NCI-H1436 treated with DMSO at 0.1 percent for 48 hours (cell line): ENCODE measurements around the gene AGBL3.
A peak's percentile ranks its signal among the peaks of the same experiment; 100 is the strongest.

Source experiments
- DNase-seq: peaks from one replicate; lab custom pipeline; 2025; lab: John Stamatoyannopoulos, UW

AGBL3 gene

GRCh38 chr7:134986363-134987251 lies at the start of gene AGBL3:
Gene AGBL3, plus strand, starts transcription at chr7:134986508. Its CDS starts 1,426 bp downstream, at chr7:134987934.
- DNase-seq, result peak; percentile 86

GRCh38 chr7:134936893-134937510 lies 49.3 kb upstream of the AGBL3 start:
- no peak for DNase-seq

- DNase-seq, result no peak
Observed at GRCh38 chr7:134938141-134938540, 48.2 kb upstream of the AGBL3 start.

DNA sequence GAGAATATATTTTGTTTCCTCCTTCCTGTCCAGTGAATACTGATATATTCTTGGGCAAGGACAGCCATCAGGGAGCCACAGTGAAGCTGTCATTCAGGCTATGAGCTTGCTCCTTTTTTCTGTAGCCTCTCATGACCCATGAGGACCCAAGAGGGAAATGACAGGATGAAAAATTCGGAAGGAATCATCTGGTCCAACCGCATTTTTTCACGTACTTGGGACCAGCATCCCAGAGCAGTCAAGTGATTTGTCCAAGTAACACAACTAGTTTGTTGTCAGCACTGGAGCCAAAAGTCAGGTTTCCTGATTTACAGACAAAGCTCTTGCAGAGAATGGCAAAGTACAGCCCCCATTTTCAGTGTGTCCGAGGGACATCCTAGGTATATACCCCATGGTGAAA lies 47.2 kb upstream of the AGBL3 start:
- no peak for DNase-seq

- no peak for DNase-seq
Observed at GRCh38 chr7:134940729-134941128, 45.6 kb upstream of the AGBL3 start.

DNA sequence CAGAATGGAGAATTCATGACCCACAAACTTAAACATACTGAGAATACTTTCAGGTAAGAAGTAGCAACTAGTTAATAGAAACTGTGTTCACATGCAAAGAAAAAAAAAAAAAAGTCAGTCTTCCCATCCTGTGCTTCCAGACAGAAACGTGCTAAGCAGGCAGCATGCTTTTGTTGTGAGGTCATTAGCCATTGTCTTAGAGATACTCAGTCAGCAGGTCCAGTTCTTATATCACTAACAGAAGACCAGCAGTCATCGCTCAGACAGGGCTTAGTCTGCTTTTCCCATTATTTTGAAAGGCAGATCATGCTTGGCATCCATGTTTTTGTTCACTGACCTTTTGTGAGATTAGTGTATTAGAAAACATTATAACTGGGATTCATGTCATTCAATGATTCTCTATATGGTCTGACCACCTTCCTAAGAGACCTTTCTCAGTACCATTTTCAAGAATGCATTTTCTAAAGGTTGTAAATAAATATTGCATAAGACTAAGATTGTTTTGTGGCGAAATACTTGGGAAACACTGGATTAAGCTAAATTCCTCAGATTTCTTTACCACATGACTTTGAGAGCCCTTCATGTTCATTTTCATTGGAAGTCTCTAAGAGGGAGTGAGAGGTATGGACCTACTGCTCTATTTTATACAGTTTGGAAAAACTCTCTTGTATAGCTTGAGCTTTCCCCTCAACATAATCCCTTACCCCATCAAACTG lies 45.0 kb upstream of the AGBL3 start:
- no peak for DNase-seq

GRCh38 chr7:134941952-134942351 lies 44.4 kb upstream of the AGBL3 start:
- no peak for DNase-seq

DNA sequence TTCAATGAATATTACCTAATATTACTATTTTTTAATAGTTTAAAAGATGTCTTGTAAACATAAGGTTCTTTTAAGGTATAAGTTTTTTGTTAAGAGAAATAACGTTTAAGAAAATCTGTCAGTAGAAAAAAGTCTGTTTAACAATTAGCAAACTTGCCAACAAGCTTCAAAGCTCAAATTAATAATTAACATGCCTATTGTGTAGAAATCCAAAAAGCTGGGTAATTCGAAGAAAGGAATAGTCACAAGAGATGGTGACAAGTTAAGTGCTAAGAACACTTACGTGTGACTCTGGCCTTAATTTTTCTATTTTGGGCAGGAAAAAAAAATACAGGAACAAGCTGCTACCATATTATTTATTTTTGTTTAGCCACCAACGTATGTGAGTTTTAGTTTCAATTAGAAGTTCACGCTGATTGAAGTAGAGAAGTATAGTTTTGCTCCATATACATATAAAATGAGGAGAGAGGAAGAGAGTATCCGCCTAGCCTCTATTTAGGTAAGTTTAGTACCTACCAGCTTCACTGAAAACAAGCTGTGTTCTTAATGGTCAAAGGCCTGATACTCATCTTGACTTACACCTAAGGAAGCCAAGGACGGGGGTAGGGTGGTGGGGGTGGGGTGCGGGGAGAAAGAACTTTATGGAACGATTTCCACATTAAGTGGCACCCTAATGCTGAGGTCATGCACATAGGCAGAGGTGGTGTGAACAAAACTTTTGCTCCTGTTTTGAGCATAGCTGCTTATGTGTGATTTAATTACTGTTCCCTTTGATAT lies 43.4 kb upstream of the AGBL3 start:
- DNase-seq, result no peak

DNA sequence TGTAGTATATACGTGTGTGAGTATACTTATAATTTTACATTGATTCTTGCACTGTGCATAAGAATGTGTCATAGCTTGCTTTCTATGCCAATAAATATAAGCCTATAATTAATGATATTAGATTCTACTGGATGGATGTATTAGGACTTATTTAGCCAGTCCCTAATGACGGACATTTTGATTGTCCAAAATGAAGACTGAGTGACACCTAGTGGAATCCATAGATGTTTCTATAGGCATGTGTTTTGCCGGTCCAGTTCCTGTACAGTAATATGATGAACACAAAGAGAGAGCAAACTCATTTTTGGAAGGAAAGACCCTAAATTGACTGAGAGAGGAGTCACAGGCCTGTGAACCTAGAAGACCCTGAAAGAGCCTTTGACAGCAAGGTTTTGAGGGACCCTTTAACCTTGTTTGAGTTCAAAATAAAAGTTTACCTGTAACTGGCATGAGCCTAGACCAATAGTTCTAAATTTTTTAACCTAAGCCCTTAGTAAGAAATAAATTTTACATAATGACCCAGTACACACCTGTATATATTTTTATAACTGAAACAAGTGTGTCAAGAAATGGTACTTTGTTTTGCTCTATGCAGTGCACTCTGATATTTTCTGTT lies 42.4 kb upstream of the AGBL3 start:
- no peak for DNase-seq

DNA sequence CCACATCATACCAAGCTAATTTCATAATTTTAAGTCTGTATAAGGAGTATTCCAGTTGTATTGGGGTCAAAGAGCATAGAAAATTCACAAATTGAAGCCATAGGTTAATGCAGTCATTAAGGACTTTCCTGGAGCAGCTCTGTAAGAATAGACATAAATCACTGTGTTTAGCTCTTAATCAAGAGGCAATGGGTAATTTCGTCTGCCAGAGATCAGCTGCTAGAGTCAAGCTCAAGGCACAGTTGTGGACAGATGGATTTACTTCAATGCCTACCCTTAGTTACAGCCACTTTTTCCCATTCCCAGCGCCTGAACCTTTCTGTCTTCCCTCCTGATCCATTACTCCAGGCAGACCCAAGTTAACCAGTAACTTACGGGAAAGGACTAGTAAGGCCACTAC lies 40.6 kb upstream of the AGBL3 start:
- no peak for DNase-seq

DNA sequence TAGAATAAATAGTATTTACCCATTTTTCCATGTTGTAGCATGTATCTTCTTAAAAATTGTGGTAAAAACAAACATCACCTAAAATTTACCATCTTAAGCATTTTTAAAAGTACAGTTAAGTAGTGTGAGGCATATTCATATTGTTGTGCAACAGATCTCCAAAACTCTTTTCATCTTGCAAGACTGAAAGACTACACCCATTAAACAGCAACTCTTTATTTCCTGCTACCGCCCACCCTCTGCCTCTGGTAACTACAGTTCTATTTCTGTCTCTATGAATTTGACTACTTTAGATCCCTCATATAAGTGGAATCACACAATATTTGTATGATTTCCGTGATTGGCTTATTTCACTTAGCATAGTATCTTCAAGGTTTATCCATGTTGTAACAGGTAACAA lies 40.0 kb upstream of the AGBL3 start:
- no peak for DNase-seq

- no peak for DNase-seq
Observed at GRCh38 chr7:134947329-134947728, 39.0 kb upstream of the AGBL3 start.

DNA sequence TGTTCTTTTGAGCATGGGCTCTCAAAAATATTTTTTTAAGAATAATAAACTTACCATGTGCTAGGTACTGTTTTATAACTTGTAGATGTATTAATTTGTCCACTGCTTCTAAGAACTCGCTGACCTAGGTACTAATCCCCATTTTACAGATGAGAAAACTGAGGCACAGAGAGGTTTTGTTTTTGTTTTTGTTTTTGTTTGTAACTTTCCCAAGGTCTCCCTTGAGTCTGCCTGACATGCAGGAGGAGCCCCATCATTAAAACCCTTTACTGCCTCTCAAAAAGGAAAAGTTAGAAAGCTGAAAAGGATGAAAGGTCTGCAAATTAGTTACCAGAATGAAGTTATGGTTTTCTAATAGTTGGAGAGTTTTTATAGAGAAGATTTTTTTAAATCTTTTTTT lies 38.5 kb upstream of the AGBL3 start:
- no peak for DNase-seq

GRCh38 chr7:134948246-134948645 lies 38.1 kb upstream of the AGBL3 start:
- no peak for DNase-seq

- no peak for DNase-seq
Observed at GRCh38 chr7:134948736-134949135, 37.6 kb upstream of the AGBL3 start.

DNA sequence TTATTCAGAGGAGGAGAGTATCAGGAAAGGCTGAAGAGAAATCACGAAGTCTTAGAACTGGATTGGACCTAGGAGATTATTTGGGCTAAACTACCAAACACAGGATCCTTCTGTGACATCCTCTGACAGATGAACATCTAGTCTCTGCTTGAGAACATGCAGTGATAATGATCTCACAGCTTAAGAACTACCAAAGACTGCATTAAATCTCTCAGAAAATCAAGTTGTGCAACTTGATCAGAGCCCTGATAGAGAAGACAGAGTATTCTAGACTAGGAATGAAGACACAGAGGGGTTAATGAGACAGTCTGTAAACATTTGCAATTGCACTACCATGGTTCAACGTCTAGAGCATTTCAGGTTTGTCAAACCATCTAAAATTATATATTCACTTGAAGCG lies 37.1 kb upstream of the AGBL3 start:
- DNase-seq, result no peak

DNA sequence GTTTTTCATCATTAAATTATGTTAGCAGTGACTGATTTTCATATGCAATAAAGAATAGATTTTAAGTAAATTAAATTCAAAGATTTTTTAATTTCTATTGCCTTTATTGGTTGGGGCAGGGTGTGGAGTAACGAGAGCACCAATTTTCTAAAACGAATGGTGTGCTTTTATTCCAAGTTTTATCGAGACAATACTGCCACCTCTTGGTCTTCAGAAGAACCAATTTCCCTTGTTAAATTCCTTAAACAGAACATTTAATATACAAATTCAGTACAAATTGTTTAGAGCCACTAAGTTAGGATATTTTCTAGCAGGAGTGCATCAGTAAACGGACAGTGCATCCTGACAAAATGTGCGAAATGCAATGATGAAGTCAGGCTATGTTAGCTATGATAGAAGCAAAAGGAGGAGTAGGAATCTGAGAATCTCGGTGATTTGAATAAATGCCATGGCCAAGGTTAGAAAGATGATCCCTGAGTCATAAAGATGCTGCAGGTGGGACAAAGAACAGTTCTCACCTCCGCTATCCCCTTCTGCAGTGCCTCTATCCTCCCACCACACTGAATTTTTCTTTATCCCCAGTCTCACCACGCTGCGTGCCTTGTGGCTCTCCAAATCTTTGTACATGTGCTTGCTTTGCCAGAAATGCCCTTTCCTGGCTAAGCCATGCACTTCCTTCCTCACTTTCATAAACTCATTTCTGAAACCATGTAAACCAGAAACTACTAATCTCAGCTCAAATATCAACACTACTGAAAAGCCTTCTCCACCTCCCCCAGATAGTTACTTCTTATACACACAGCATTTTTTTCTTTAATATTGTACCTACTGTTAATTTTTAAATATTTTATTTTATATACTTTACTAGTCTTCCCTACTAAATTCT lies 31.9 kb upstream of the AGBL3 start:
- no peak for DNase-seq

- no peak for DNase-seq
Observed at GRCh38 chr7:134957005-134957404, 29.3 kb upstream of the AGBL3 start.

- no peak for DNase-seq
Observed at GRCh38 chr7:134959810-134960209, 26.5 kb upstream of the AGBL3 start.

GRCh38 chr7:134962270-134962780 lies 24.0 kb upstream of the AGBL3 start:
- DNase-seq, result no peak
